HepG2 (cell line): Measurements from ENCODE around the gene WNT2B. TPM values are rescaled to one million over a fixed set of nuclear protein-coding genes. Genes with fewer than 3 reads are reported as not detected.

ENCODE experiments used
- ATAC-seq: fragments of 200-7000 bp; cut with Tn5 transposase; 3 replicates; pipeline ENCODE4 v1.9.1; 2020; ENCODE audit warnings: mild to moderate bottlenecking, moderate library complexity
- BruUV-seq: library from RNA; stranded (reverse); fragments of 400-500 nt; replicated peaks from 2 replicates; lab custom pipeline; 2021; lab: Mats Ljungman, UMichigan
- CTCF ChIA-PET: fragments of 300-600 bp; formaldehyde crosslinking; extraction: SDS; loops from one replicate; lab custom pipeline; 2021; ENCODE audit warnings: low total read pairs, inconsistent platforms, low intra/inter-chr PET ratio; lab: Yijun Ruan, JAX
- POLR2A ChIA-PET: fragments of 350-600 bp; sonication (Branson Sonifier 250); formaldehyde crosslinking; loops from one replicate; lab custom pipeline; 2020; ENCODE audit warnings: antibody characterized with exemption, inconsistent platforms; lab: Yijun Ruan, JAX
- DNase-seq: peaks from one replicate; pipeline ENCODE4 v3.0.0-alpha.2; 2015; ENCODE audit warnings: low spot score
- FAIRE-seq: peaks from 3 replicates; lab custom pipeline; 2011; peaks lifted over from hg19 to GRCh38; lab: Jason Lieb, UNC
- H2AFZ ChIP-seq: one replicate; pipeline ENCODE4 v1.6.1; 2011; ENCODE audit warnings: low read length, inconsistent platforms
- H3K27ac ChIP-seq: fragments of 300-600 bp; 3 replicates; pipeline ENCODE4 v1.8.0; 2011; ENCODE audit warnings: mixed run types, mild to moderate bottlenecking, mixed read lengths, low read length, inconsistent platforms; ENCODE audit not compliant: insufficient read depth; ENCODE audit errors: extremely low read length
- H3K27me3 ChIP-seq, 2 experiments: fragments of 200-600 bp in 1 of 2; 2 replicates in 1 of 2; 3 replicates in 1 of 2; pipeline versions ENCODE4 v1.6.0 to v1.8.0; 2011; ENCODE audit warnings: low read length in 2 of 2, mild to moderate bottlenecking in 2 of 2, moderate library complexity in 2 of 2, inconsistent platforms in 1 of 2; ENCODE audit not compliant: insufficient read depth in 2 of 2, control insufficient read depth in 1 of 2
- H3K36me3 ChIP-seq, 2 experiments: fragments of 200-600 bp in 1 of 2; replicated peaks in 1 of 2; 2 replicates in 1 of 2; 3 replicates in 1 of 2; pipeline versions ENCODE4 v1.5.1 to v1.8.0; 2011; ENCODE audit warnings: low read length in 2 of 2, inconsistent platforms in 1 of 2; ENCODE audit not compliant: insufficient read depth in 2 of 2, control insufficient read depth in 1 of 2
- H3K4me1 ChIP-seq: 2 replicates; pipeline ENCODE4 v1.5.1; 2012; ENCODE audit warnings: low read length, inconsistent platforms; ENCODE audit not compliant: insufficient read depth
- H3K4me2 ChIP-seq: 2 replicates; pipeline ENCODE4 v1.6.0; 2011; ENCODE audit warnings: low read depth, low read length, inconsistent platforms
- H3K4me3 ChIP-seq, 3 experiments: fragments of 200-600 bp in 1 of 3; sonication (generic), shearing (Covaris generic) in 1 of 3; replicated peaks in 1 of 3; 2 replicates each; pipeline ENCODE4 v1.5.1; 2011 to 2016; ENCODE audit warnings: low read length in 3 of 3, inconsistent platforms in 2 of 3, low read depth in 2 of 3, mild to moderate bottlenecking in 2 of 3, control low read depth in 1 of 3, mixed read lengths in 1 of 3; ENCODE audit not compliant: insufficient read depth in 1 of 3
- H3K79me2 ChIP-seq: one replicate; pipeline ENCODE4 v1.6.1; 2011; ENCODE audit warnings: low read length, inconsistent platforms; ENCODE audit not compliant: insufficient read depth
- H3K9ac ChIP-seq: 2 replicates; pipeline ENCODE4 v1.6.0; 2011; ENCODE audit warnings: mild to moderate bottlenecking, low read depth, low read length, inconsistent platforms; ENCODE audit not compliant: insufficient read depth
- H3K9me3 ChIP-seq: 2 replicates; pipeline ENCODE4 v1.5.1; 2012; ENCODE audit warnings: mild to moderate bottlenecking, low read length
- H4K20me1 ChIP-seq: 2 replicates; pipeline ENCODE4 v1.6.0; 2011; ENCODE audit warnings: inconsistent platforms, mild to moderate bottlenecking, low read length, moderate library complexity; ENCODE audit not compliant: insufficient read depth
- CCDC6 ChIP-seq: sonication (generic); formaldehyde crosslinking; IDR thresholded peaks from 2 replicates; pipeline ENCODE4 v1.8.1; 2022; ENCODE audit warnings: mild to moderate bottlenecking, missing genetic modification reagents, moderate library complexity
- NCOA2 ChIP-seq: sonication (generic); formaldehyde crosslinking; IDR thresholded peaks from 2 replicates; pipeline ENCODE4 v1.8.0; 2022; ENCODE audit warnings: inconsistent platforms
- RNF2 ChIP-seq: fragments of 450-650 bp; conservative IDR thresholded peaks from 2 replicates; pipeline ENCODE4 v1.6.1; 2016; ENCODE audit warnings: low read depth
- TP53 ChIP-seq: sonication (generic); formaldehyde crosslinking; conservative IDR thresholded peaks from 2 replicates; pipeline ENCODE4 v1.4.0; 2020; ENCODE audit warnings: missing genetic modification reagents
- TSC22D2 ChIP-seq: sonication (generic); formaldehyde crosslinking; IDR thresholded peaks from 2 replicates; pipeline ENCODE4 v1.5.1; 2020; ENCODE audit warnings: missing genetic modification reagents, mild to moderate bottlenecking, borderline replicate concordance
- U2AF1 ChIP-seq: fragments of 200-400 bp; formaldehyde crosslinking; optimal IDR thresholded peaks from 2 replicates; pipeline ENCODE3; 2017; ENCODE audit warnings: mild to moderate bottlenecking, low read depth, low read length
- ZNF432 ChIP-seq: sonication (generic); formaldehyde crosslinking; IDR thresholded peaks from 2 replicates; pipeline ENCODE4 v1.5.0; 2020; ENCODE audit warnings: missing genetic modification reagents, mild to moderate bottlenecking, borderline replicate concordance
- ZNF629 ChIP-seq: sonication (generic); formaldehyde crosslinking; conservative IDR thresholded peaks from 2 replicates; pipeline ENCODE4 v1.5.0; 2020; ENCODE audit warnings: missing genetic modification reagents
- WGBS: methylation state at CpG from one replicate; pipeline ENCODE4 v1.1.6; 2017; ENCODE audit warnings: low lambda C conversion rate; 5-methylcytosine and 5-hydroxymethylcytosine counted together
- in situ Hi-C: cut with HindIII; loops from 2 replicates; pipeline ENCODE4 v1.10.0; 2017; ENCODE audit warnings: low pct_unique_long_range_greater_than_20kb; ENCODE audit not compliant: extremely low pct_ligation_motif_present
- intact Hi-C: fragments of 100-400 bp; cut with micrococcal nuclease; formaldehyde crosslinking; loops from one replicate; pipeline ENCODE4 v1.10.0; 2022; ENCODE audit not compliant: unreplicated experiment
- polyA plus RNA-seq, 8 experiments: library from polyadenylated mRNA; depleted of rRNA in 3 of 8; stranded (reverse) in 7 of 8; unstranded in 1 of 8; fragments of >200 nt; fragmentation: Illumina TruSeq in 4 of 8; extraction: Trizol in 4 of 8; gene quantifications; 2 replicates each; pipeline versions ENCODE4 v1.2.1 to v1.2.3, GENCODE V29; 2011 to 2016; ENCODE audit warnings: low read depth in 4 of 8, missing spikeins in 1 of 8, mixed read lengths in 1 of 8; ENCODE audit not compliant: insufficient read depth in 1 of 8
- total RNA-seq, 5 experiments: library from RNA; depleted of rRNA; stranded (reverse); fragments of >200 nt; fragmentation: Illumina TruSeq; extraction: Trizol; gene quantifications; 2 replicates each; pipeline ENCODE4 v1.2.3, GENCODE V29; 2016; ENCODE audit warnings: low read depth in 1 of 5
- TF ChIP-seq, protein P1 (sequence below): sonication (generic); formaldehyde crosslinking; IDR thresholded peaks from 2 replicates; pipeline ENCODE4 v1.4.0; 2020; ENCODE audit warnings: mild to moderate bottlenecking, missing genetic modification reagents
- TF ChIP-seq, protein P2 (sequence below), 2 experiments: sonication (generic) in 1 of 2; formaldehyde crosslinking in 1 of 2; IDR thresholded peaks; 2 replicates each; pipeline versions ENCODE4 v1.5.1 to v1.6.1; 2011 to 2020; ENCODE audit warnings: borderline replicate concordance in 1 of 2, low read depth in 1 of 2, low read length in 1 of 2, mild to moderate bottlenecking in 1 of 2, missing genetic modification reagents in 1 of 2, moderate library complexity in 1 of 2
- TF ChIP-seq, protein P3 (sequence below): IDR thresholded peaks from 2 replicates; pipeline ENCODE4 v1.6.1; 2012; ENCODE audit warnings: inconsistent platforms
- TF ChIP-seq, protein P4 (sequence below): sonication (generic); formaldehyde crosslinking; IDR thresholded peaks from 2 replicates; pipeline ENCODE4 v1.5.0; 2020; ENCODE audit warnings: missing genetic modification reagents, mild to moderate bottlenecking, borderline replicate concordance

The WNT2B gene
- total and polyA plus RNA-seq, 2 of the 13 experiments (the other 11 are each of a cell fraction or from before 2014, with no cell fraction given), result 0.11 to 0.32 TPM

DNA sequence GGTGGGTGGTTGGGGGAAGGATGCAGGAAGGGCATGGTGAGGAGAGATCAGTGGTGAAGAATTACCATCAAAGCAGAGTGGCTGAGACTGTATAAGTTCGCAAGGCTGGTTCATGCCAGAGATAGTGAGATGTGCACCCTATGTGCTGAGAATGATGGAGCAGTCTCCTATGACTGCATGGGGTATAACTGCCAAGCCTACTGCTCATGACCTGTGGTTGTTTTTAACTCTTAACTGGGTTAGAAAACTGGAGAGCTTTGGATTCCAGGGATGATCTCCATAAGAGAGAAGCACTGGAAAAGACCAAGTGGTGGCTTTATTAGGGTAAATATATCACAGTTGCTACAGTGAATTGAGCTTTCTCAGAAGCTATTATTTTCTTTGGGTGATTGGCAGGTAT is 16.2 kb downstream of the WNT2B start:
- DNase-seq (no peak), ATAC-seq (no peak), FAIRE-seq (no peak)
- H3K27me3 ChIP-seq, result no peaks in the 10 kb centered on the region
- WGBS, result 94% methylated on average over 1 of the region's 1 CpG
- BruUV-seq, result no TSS peak
- H3K4me3 ChIP-seq, result no peak overlapping the region
- no peak overlapping the region for H3K27ac ChIP-seq
- H3K4me2 ChIP-seq, result no peak overlapping the region
- H4K20me1 ChIP-seq, result no peaks in the 10 kb centered on the region
- CTCF ChIA-PET, result no interaction called here
- POLR2A ChIA-PET, result no interaction called here
- no peaks in the 10 kb centered on the region for H3K79me2 ChIP-seq
- peaks cover 2 to 8% of the 10 kb centered on the region in 2 experiments; a peak in 3 of 5 replicates for H3K36me3 ChIP-seq
- in situ Hi-C loops, result no loop called here
- intact Hi-C loops, result no loop called here
- H3K9me3 ChIP-seq, result no peaks in the 10 kb centered on the region
- no peak overlapping the region for H2AFZ ChIP-seq
- no peak overlapping the region for H3K9ac ChIP-seq
- no peaks in the 10 kb centered on the region for H3K4me1 ChIP-seq
- TF ChIP-seq, protein P1, sequence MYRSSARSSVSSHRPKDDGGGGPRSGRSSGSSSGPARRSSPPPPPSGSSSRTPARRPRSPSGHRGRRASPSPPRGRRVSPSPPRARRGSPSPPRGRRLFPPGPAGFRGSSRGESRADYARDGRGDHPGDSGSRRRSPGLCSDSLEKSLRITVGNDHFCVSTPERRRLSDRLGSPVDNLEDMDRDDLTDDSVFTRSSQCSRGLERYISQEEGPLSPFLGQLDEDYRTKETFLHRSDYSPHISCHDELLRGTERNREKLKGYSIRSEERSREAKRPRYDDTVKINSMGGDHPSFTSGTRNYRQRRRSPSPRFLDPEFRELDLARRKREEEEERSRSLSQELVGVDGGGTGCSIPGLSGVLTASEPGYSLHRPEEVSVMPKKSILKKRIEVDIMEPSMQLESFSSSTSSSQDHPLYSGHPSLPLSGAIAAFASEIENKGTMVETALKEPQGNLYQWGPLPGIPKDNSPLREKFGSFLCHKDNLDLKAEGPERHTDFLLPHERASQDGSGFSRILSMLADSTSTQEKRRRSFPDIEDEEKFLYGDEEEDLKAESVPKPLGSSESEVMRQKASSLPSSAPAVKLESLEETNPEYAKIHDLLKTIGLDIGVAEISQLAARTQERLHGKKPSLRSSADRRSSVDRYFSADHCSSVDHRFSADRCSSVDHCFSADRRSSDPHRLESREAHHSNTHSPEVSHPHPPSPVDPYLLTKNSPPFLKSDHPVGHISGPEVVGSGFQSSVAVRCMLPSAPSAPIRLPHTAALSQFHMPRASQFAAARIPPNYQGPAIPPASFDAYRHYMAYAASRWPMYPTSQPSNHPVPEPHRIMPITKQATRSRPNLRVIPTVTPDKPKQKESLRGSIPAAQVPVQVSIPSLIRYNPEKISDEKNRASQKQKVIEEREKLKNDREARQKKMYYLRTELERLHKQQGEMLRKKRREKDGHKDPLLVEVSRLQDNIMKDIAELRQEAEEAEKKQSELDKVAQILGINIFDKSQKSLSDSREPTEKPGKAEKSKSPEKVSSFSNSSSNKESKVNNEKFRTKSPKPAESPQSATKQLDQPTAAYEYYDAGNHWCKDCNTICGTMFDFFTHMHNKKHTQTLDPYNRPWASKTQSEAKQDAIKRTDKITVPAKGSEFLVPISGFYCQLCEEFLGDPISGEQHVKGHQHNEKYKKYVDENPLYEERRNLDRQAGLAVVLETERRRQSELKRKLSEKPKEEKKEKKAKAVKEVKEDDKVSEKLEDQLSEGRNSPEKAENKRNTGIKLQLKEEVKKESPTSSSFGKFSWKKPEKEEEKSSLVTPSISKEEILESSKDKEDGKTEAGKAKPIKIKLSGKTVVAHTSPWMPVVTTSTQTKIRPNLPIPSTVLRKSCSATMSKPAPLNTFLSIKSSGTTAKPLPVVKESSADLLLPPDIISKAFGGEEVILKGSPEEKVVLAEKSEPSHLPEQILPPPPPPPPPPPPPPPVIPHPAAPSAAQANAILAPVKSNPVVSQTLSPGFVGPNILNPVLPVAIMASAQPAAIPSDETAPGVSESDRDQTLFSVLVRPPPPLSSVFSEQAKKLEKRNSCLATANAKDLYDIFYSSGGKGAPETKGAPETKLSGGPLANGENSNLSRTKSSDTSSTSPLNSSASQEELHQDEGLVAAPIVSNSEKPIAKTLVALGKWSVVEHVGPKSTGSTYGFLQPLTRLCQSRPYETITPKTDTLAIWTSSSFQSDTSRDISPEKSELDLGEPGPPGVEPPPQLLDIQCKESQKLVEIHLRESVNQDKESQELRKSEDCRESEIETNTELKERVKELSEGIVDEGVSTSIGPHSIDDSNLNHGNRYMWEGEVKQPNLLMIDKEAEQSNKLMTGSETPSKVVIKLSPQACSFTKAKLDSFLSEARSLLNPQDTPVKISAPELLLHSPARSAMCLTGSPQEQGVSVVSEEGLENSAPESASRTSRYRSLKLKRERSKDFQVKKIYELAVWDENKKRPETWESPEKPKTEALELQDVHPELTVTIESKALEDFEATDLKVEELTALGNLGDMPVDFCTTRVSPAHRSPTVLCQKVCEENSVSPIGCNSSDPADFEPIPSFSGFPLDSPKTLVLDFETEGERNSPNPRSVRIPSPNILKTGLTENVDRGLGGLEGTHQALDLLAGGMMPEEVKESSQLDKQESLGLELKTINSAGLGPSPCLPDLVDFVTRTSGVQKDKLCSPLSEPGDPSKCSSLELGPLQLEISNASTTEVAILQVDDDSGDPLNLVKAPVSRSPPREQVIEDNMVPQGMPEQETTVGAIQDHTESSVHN (CRISPR knock-in tag), result no peak
- TF ChIP-seq U2AF1 (no peak), TSC22D2 (no peak), RNF2 (no peak), ZNF432 (no peak), NCOA2 (CRISPR knock-in tag) (no peak), TP53 (CRISPR knock-in tag) (no peak), CCDC6 (CRISPR knock-in tag) (no peak), ZNF629 (CRISPR knock-in tag) (no peak)
- TF ChIP-seq, protein P2, sequence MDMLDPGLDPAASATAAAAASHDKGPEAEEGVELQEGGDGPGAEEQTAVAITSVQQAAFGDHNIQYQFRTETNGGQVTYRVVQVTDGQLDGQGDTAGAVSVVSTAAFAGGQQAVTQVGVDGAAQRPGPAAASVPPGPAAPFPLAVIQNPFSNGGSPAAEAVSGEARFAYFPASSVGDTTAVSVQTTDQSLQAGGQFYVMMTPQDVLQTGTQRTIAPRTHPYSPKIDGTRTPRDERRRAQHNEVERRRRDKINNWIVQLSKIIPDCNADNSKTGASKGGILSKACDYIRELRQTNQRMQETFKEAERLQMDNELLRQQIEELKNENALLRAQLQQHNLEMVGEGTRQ (IDR thresholded peaks at IDR 0.05; ENCODE audit: low read depth, low read length), result no peak
- TF ChIP-seq, protein P2 (CRISPR knock-in tag; IDR thresholded peaks at IDR 0.05; ENCODE audit: borderline replicate concordance), result no peak
- TF ChIP-seq, protein P3, sequence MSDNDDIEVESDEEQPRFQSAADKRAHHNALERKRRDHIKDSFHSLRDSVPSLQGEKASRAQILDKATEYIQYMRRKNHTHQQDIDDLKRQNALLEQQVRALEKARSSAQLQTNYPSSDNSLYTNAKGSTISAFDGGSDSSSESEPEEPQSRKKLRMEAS, result no peak
- TF ChIP-seq, protein P4, sequence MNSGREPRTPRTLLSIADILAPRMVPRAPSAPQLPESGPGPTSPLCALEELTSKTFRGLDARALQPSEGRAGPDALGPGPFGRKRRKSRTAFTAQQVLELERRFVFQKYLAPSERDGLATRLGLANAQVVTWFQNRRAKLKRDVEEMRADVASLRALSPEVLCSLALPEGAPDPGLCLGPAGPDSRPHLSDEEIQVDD (CRISPR knock-in tag), result no peak
